TTC549 (cell line): ENCODE data around the gene MYH14.
"Not testable (repeated sequence)": the region's sequence is repeated elsewhere in the genome, so short reads cannot be mapped to it uniquely, and the experiment has no call there.

ENCODE experiments used
- FAIRE-seq: peaks from 2 replicates; lab custom pipeline; 2012; peaks lifted over from hg19 to GRCh38; lab: Jason Lieb, UNC

Gene MYH14

DNA sequence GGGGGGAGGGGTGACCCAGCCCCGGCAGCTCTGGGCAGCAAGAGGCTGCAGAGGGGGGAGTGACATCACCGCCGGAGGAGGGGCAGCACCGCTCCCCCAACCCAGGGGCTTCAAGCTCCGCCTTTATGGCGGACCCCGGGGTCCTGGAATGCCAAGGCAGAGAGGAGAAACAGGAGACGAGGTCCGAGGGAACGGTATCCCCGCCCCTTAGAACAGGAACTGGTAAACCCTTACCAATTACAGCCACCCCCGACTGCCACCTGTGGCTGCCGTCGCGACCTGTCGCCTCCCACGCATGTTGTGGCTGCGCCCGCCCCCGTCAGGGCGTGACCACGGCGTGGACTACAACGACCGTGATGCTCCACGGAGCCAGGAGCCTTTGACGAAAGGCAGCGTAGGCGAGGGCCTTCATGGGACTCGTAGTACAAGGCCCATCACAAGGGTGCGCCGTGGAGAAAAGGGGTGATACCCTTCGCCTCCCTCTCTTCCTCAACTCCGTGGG lies 129.9 kb downstream of the MYH14 start:
- peak; percentile 76 for FAIRE-seq

DNA sequence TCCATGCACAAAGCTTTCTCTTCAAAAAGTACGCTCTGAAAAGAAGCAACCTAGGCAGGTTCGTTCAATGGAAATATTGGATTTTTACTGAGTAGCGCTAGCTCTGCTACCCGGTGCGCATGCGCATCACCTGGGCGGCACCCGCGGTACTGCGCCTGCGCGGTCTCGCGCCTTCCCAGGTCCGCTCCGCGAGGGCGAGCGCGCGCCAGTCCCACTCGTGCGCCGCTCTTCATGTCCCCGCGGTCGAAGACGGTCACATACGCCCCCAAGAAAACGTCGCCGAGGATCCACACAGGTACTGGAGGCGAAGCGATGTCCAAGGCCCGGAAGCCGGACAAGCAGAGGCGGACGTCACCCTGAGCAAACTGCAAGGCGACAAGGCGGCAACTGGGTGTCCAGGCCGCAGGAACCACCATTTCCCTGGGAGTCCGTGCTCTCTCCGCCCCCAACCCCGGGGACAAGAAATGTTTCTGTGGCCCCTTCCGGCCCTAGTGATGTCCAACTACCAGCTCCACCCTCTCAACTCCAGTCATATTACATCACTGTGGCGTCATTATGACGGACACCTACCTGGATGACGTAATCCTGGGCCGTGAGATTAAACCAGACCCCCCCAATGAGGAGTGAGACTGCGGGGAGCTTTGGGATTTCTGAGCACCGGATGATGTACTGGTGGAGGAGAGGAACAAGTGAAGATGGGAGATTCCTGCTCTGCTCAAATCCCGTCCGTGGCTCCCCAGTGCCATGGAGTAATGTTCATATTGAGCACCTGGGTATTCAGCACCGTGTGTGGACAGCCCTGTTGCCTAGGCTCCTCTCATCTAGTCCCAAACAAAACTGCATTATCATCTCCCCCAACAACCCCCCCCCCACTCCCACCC lies 130.6 kb downstream of the MYH14 start:
- no peak for FAIRE-seq

DNA sequence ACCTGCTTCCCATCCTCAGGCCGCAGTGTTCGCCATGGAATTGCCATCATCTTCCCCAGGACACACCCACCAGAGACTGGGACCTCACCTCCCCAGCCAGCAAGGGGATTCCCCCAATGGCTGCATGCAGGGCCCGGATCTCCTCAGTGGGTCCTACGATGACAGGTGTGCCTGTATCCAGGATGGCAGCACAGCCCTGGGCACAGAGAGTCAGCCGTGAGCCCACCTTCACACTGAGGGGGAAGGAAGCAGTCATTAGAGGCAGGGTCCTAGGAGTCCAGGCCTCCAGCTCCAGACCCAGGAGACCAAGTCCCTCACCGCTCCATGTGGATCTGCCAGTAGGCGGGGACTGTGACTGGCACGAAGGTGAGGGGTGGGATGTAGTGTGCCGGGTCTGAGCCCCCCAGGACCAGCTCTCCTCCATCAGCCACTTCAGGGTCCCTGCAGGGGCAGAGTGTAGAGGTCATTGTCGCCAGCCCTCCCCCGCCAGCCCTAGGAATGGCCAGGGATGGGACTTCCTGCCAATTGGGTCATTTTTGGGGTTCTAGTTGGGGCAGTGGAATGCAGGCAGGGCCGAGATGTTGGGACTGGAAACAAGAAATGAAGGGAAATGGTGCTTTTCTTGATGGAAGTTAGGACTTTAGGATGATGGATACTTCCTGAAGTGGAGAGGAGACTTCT lies 131.5 kb downstream of the MYH14 start:
- no peak for FAIRE-seq

DNA sequence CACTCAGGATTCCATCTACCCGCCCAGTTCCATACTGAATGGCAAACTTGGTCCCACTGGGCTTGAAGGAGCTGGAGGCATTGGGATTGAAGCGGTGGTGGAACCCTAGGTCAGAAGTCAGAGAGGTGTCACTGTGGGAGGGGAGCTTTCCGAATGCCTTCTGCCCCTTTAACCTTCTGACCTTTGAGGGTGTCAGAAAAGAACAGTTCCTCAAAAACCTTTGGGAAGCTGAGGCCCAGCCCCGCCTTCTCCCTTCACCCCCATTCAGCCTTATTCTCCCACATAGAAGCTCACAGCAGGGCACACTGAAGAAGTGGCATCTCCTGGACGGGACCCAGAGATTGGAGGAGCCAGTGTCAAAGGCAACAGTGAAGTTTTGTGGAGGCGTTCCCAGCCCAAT lies 133.6 kb downstream of the MYH14 start:
- not testable (repeated sequence) for FAIRE-seq

DNA sequence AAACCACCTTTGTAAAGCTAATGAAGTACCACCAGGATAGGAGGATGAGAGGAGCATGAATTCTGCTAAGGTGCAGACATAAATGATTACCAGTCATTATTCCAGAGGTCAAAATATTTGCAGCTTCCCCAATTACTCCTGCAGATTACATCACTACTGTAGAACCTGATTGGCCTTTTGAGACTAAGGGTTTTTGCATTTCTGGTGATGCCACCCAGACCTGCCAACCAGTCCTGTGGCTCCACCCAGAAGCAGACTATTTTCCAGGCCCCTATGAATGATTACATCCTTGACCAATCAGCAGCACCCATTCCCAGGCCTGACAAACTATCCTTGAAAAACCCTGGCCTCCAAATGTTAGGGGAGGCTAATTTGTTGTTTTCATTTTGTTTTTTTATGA lies 136.9 kb downstream of the MYH14 start:
- FAIRE-seq: no peak

DNA sequence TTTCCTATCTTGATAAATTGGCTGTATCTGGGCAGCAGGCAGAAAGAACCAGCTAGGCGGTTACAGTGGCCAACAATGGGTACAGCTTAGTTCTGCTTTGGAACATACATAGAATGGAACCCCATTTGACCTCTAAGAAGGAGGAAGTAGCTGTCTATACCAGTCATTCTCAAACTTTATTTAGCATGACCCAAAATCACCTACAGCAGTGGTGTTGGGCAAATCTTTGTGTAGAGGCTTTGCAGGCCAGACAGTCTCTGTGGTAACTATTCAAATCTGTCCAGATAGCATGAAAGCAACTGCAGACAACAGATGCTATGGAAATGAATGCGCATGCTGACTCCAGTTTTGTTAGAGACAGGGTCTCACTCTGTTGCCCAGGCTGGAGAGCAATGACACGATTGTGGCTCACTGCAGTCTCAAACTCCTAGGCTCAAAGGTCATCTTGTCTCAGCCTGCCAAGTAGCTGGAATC lies 137.7 kb downstream of the MYH14 start:
- FAIRE-seq: no peak

DNA sequence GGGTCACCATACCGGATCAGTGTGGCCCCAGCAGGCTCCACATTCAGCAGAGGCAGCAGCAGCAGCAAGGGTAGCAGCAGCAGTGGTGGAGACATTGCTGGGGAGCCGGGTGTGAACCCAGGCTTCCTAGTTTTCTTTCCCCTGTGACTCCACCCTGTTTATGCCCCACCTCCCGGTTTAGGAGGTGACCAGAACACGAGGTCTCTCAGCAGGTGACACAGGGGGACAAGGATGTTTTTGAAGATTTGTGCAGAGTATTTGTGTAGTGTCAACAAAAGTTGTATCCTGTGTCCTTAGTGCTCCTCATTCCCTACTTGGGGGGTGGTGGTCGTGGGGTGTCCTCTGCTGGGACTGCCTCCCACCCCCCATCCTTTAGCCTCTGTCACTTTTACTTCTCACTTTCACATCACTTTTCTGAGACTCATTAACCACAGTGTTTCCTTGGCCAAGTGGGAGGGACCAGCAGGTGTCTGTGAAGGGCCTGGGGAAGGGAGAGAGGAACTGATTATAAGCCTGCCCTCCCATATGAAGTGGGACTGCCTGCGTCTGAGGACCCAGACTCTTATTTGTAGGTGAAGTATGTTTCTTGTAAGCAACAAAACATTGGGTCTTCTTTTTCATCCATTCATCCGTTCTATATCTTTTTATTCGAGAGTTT lies 141.4 kb downstream of the MYH14 start:
- no peak for FAIRE-seq

DNA sequence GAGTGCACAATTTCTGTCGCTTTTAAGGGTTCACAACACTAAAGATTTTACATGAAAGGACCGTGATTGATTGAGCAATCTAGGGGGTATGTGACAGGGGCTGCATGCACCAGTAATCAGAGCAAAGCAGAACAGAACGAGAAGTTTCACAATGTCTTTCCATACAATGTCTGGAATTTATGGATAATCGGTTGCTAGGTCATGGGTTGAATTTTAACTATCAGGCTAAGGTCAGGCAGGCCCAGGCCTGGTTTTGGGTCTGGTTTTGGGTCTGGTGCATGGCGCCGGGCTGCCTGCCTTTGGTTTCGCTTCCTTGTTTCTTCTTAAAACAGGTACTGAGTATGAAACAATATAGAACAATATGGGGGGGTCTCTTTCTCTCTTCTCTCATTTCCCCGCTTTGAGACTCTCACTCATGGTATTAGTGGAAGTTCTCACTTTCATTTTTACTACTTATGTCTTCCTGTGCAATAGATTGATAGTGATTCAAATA lies 143.7 kb downstream of the MYH14 start:
- FAIRE-seq: not testable (repeated sequence)

DNA sequence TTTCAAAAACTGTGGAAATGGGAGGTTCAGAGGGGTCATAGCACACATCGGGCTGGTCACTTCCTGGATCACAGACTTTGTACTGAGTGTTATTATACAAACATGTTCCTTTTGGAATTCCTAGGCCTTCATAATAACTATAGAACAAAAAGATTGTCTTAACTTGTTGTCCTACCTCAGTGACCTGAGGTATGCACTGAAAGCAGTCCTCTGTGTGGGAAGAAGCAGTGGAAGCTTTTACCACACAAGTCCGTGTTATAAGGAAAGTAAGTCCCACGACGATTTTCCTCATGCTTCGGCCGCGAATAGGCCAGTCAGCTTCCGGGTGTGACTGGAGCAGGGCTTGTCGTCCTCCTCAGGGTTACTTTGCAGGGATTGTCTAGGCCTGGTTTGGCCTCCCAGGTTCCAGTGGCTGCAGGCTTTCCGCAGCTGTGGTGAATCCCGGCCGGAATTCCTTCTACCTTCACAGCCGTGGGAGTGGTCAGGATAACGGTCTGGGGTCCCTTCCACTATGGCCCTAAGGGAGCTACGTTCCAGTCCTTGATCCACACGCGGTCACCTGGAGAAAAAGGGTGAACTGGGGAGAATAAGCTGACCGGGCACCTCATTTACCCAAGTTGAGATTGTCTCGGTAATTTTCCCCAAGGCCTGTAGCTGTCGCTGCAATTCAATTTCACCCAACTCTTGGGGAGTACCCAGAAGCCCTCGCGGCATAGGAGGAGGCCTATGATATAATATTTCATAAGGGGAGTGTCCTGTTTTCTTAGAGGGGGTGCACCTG lies 146.0 kb downstream of the MYH14 start:
- FAIRE-seq: no peak

DNA sequence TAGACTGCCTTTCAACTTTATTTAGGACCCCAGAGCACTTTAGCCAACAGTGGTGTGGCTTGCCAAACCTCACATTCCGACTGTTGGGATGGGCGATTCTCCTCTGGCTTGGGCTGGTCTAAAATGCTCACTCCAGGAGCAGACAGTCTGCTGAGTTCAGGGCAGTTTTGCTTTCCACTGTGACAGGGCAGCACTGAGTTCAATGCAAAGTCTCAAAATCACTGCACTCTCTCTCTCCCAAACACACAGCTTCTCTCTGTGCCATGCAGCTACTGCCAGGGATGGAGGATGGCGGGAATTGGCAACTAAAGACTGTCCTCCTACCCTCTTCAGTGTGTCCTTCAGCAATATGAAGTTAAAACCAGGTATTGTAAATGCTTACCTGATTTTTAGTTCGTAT lies 148.8 kb downstream of the MYH14 start:
- no peak for FAIRE-seq

DNA sequence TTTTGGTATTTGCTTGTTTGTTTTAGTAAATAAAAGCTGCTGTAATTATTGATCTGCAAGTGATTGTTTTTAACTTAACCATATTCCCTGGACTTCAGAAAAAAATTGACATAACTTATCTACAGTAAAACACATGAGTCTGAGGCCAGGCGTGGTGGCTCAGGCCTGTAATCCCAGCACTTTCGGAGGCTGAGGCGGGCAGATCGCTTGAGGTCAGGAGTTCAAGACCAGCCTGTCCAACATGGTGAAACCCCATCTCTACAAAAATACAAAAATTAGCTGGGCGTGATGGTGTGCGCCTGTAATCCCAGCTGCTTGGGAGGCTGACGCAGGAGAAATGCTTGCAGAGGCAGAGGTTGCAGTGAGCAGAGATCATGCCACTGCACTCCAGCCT lies 150.1 kb downstream of the MYH14 start:
- not testable (repeated sequence) for FAIRE-seq

DNA sequence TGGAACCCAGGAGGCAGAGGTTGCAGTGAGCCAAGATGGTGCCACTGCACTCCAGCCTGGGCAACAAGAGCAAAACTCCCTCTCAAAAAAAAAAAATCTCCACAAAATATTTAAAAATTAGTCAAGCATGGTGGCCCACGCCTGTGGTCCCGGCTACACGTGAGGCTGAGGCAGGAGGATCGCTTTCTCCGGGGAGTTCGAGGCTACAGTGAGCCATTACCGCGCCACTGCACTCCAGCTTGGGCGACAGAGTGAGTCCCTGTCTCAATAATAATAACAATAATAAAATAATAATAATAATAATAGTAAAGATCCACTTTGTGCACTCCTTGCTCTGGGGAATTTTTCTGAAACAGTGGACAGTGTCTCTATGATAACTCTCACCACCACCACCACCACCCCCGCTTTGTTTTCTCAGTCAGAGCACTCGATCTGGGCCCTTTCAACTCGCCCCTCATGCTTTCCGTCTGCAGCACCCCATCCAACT lies 153.3 kb downstream of the MYH14 start:
- no peak for FAIRE-seq

DNA sequence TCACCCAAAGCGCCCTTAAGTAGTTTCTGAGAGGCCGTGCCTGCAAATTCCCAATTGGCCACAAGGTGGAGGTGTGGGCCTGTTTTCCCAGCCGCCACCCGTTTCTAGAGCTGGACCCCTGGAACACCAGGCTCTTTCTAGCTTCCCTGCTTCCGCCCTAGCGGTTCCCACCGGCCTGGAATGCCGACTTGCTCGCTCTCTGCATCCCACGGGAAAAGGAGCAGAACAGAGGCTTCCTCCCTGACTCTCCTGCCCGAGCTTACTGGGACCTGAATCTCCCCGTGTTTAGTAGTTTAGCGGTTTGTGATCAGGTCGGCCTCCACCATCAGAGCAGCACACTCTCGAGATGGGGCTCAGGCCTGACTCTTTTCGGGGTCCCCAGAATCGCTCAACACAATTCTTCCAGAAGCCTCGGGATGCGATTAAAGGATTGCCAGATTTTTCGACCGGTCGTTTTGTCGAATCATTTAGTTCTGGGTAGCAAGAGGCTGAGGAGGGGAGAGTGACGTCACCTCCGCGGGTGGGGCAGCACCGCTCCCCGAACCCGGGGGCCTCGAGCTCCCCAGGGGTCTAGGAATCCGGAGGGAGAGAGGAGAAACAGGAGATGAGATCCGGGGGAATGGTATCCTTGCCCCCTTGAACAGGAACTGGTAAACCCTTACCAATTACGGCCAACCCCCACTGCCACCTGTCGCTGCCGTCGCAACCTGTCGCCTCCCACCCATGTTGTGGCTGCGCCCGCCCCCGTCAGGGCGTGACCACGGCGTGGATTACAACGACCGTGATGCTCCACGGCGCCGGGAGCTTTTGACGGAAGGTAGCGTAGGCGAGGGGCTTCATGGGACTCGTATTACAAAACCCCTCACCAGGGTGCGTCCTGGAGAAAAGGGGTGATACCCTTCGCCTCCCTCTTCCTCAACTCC lies 154.0 kb downstream of the MYH14 start:
- no peak for FAIRE-seq

DNA sequence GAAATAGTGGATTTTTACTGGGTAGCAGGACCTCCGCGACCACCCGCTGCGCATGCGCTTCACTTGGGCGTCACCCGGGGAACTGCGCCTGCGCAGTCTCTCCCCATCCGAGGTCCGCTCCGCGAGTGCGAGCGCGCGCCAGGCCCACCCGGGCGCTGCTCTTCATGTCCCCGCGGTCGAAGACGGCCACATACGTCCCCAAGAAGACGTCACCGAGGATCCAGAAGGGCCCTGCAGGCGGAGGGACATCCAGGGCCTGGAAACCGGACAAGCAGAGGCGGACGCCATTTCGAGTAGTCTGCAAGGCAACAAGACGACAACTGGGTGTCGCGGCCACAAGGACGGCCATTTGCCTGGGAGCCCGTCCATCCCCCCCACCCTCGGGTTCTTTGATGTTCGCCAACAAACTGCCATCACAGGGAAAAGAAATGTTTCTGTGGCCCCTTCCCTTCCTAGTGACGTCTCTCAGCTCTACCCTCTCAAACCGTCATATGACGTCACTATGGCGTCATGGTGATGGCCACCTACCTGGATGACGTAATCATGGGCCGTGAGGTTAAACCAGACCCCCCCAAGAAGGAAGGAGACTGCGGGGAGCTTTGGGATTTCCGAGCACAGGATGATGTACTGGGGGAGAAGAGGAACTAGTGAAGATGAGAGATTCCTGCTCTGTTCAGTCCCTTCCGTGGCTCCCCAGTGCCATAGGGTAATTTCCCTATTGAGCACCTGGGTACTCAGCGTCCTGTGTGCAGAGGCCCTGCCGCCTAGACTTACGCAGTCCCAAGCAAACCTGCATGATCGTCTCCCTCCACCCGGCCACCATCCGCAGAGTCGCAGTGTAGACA lies 155.3 kb downstream of the MYH14 start:
- FAIRE-seq: no peak

DNA sequence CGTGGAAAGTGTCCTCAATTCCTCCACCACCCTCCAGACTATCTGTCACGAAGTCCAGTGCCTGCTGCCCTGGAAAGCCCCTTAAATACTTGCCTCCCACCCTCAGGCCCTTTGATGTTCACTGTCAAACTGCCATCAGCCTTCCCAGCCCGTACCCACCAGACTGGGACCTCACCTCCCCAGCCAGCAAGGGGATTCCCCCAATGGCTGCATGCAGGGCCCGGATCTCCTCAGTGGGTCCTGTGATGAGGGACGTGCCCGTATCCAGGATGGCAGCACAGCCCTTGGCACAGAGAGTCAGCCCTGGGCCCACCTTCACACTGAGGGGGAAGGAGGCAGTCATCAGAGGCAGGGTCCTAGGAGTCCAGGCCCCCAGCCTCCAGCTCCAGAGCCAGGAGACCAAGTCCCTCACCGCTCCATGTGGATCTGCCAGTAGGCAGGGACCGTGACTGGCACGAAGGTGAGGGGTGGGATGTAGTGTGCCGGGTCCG lies 156.0 kb downstream of the MYH14 start:
- no peak for FAIRE-seq
